ENCODE measurements around the gene DNAJC16.

DNAJC16 gene

DNA sequence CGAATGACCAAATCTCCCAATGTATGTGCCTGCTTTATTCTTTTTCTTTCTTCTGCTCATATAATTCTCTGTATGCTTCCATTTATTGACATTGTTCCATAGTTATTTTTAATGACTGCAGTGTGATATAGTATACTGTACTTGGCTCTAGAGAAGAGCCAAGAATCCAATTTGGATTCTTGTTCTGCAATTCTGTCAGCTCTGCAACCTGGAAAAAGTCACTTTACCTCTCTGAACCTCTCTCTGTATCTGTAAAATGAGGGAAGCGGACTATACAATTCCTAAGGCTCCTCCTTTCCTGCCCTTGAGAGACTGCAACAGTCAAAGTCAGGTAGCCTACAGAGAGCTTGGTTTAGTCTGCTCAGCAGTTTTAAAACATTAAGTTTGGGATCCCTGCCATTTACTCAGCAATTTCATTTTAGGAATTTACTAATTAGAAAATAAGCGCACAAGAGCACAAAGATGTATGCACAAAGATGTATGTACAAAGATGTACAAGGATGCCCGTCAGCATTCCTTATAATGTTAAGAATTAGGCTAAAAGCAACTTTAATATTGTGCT, 14.7 kb downstream of the DNAJC16 start:
- DNase-seq = no peak

- DNase-seq = no peak
These were observed 16.0 kb downstream of the DNAJC16 start for GRCh38 chr1:15542388-15543250.

DNA sequence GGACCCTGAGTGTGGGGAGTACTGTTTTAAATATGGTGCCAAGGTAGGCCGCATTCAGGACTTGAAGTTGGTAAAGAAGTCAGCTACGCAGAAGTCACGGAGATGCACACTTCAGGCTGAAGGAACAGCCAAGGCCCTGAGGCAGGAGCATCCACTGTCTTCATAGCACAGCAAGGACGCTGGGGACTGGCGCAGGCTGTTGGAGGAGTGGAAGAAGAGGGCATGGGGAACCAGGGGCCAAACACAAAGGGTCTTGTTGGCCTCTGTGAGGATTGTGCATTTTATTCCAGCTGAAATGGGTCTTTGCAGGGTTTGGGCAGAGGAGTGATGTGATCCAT, 16.6 kb downstream of the DNAJC16 start:
- DNase-seq = no peak

DNA sequence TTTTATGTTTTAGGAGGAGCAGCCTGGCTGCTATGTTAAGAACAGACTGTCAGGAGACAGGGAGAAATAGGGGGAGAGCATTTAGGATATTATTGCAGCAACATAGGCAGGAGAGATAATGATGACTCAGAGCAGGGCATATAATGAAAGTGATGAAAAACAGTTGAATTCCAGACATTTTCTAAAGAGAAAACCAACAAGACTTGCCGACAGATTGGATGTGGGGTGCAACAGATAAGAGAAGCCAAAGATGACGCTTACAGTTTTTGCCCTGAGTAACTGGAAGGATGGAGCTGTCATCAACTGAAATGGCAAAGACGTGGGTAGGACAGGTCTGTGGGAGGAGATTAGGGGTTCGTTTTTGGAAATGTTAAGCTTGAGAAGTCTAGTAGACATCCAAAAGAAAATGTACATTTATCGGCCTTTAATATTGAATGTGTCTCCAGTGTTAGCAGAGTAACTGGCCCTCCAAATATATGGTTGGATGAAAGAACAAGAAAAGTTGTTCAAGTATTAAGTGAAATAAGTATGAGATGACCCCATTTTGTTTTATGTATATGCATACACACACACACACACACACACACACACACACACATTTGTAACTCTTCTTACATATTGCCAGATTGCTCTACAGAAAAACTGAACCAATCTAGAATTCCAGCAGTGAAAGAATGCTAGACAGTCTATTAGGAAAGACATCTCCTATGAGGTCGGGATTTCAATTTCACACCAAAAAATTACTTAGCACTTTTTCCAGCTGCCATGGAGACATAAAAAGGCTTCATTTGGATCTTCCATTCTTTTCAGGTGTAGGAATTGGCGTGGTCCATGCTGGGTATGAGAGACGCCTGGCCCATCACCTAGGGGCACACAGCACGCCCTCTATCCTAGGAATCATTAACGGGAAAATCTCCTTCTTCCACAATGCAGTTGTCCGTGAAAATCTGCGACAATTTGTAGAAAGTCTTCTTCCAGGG, 17.2 kb downstream of the DNAJC16 start:
- DNase-seq = no peak

DNA sequence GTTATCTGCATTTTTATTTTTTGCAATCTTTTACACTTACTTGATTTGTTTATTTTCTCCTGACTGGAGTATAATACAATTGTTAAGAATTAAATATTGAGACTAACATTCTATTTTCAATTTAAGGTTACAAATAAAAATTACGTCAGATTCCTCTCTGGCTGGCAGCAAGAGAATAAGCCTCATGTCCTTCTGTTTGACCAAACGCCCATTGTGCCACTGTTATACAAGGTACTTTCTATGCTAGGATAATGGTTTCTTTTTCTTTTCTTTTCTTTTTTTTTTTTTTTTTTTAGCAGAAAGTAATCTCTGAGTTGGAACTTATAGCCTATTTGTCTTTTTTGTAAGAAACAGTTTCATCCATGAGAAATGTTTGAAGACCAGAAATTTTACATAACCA, 20.0 kb downstream of the DNAJC16 start:
- DNase-seq = no peak

GRCh38 chr1:15550573-15550972, 23.9 kb downstream of the DNAJC16 start:
- DNase-seq = no peak

- DNase-seq = no peak
These were observed 30.4 kb downstream of the DNAJC16 start for GRCh38 chr1:15557008-15557407.

- DNase-seq = no peak
These were observed 30.9 kb downstream of the DNAJC16 start for GRCh38 chr1:15557594-15557993.

- no peak for DNase-seq
These were observed 31.9 kb downstream of the DNAJC16 start for GRCh38 chr1:15558516-15558915.

DNA sequence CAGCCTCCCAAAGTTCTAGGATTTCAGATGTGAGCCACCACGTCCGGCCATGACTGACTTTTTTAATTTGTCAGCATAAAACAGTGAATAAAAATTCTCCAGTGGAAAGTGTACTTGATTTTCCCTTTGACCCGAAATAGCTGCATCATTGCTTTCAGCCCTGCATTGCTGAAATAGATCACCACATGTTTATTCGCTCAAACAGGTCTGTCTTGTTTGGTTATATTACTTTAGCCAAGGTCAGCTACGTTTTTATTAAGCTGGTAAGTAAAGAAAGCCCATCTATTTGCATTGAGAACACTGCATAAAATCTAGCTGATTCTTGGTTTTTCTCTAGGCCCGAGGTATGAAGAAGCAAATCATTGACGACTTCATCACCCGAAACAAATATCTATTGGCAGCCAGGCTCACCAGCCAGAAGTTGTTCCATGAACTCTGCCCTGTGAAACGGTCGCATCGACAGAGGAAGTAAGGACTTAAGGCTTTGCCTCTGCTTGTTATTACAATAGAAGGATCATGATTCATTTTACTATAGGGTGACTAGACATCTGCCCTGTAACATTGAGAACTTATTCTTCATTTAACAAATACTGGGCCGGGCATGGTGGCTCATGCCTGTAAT, 32.7 kb downstream of the DNAJC16 start:
- DNase-seq = no peak

- DNase-seq = no peak
These were observed 41.9 kb downstream of the DNAJC16 start for GRCh38 chr1:15568387-15569073.

DNA sequence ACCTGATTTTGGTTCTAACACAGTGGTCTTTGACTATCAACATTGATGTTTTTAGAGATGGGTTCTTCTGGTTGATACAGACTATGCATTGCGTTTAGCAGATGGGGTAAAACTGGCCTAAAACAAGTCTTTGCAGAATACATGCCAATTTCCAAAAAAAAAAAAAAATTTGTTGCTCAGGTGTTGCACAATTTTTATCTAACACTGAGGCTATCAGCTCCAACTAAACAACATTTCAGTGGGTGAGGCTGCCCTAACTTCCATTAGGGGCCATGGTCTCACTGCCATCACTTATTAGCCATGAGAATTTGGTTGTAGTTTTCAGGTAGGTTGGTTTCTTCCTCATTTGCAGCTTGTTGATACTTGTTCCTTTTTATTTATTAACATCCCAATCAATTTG, 44.2 kb downstream of the DNAJC16 start:
- DNase-seq = no peak

DNA sequence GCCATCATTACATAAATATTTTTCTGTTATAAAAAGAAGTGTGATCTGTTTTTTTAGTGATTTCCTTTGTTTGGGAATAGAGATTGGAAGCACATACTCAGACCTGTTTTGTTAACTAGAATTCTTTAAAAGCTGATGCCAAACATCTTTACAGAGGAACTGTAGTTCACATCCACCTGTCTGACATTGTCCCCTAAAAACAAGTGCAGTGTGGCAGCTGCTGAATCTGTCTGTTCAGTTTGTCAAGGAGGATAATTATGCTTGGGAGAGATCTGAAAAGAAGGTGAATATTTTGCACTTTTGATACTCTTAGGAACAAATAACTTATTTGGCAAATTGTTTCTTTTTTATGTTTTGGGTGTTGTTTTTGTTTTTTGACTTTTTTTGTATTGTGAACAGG, 44.6 kb downstream of the DNAJC16 start:
- no peak for DNase-seq

DNA sequence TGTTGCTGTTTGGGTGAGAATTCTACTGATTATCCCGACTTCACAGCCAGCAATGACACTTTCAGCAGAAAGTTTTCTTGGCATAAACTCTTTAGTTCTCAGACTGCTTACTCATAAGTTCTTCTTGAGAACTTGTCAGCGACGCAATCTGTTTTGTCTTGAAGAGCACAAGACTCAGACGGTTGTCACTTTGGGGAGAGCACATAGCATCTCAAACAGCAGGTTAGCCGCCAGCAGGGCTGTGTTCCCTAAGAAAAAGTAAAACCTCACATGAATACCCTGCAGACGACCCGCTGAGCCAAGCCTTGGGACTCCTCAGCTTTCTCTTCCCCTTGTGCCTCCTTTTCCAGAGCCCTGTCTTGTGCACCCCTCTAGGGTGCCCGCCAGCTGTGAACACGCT, 46.8 kb downstream of the DNAJC16 start:
- DNase-seq = no peak

DNA sequence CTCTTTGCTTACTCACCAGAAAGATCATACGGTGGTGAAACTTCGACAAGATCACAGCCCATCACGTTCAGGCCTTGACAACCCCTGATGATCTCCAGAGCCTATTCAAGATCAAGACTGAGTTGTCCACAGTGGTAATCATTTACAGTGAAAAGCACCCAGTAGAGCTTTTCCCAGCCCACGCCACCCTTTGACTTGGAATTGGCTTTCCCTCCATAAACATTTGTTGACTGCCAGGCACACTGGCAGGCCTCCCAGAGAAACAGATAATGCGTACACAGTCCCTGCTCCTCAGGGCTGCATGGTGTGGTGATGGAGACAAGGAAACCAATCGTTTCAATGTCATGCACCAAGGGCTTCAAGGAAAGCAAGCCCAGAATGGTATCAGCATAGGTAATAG, 48.1 kb downstream of the DNAJC16 start:
- DNase-seq = no peak

- DNase-seq = no peak
These were observed 49.0 kb downstream of the DNAJC16 start for GRCh38 chr1:15575549-15576150.

DNA sequence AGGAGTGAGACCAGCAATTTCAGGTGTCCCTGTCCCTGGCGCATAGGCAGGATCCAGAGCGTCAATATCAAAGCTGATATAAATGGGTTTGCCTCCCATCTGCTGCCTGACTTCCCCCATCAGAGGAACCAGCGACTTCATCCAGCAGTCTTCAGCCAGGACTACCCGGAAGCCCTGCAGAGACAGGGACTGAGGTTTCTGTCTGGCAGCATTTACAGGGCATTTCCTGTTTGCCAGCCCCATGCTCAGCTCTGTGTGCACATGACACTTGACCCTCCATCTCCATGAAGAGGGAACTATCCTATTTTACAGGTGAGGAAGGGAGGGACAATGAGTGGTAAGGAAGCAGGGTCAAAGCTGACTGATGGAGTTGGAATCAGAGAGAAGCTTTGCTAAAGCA, 51.0 kb downstream of the DNAJC16 start:
- no peak for DNase-seq

- no peak for DNase-seq
These were observed 52.5 kb downstream of the DNAJC16 start for GRCh38 chr1:15578921-15579682.

- DNase-seq = no peak
These were observed 53.0 kb downstream of the DNAJC16 start for GRCh38 chr1:15579683-15580047.

DNA sequence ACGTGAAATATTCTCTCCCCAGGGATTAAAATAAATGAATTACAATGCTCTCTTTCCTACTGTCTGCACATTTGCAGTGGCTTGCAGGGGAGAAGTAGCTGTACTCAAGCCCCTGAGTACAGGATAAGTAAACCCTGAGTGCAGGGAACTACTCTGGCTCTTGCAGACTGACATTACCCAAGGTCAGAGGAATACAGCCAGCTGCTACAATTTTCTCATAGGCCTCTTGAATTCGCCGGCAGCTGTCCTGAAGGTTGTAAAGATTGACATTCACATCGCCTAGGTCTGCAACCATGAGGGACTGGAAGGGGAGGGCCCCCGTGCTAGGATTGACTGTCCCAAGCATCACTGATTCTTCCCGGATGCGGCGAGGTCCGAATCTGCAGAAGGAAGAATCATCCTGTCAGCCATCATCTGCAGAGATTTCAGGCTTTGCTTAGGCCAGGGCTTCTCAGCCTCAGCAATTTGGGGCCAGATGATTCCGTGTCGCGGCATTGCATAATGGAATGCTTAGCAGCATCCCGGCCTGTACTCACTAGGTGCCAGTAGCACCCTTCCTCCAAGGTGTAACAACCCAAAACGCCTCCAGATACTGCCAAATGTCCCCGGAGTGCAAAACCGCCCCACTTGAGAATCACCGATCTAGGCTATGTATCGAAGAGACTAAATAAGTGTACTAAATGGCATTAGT, 56.5 kb downstream of the DNAJC16 start:
- DNase-seq = no peak

All from T-helper 9 cell (primary cell).